ENCODE measurements around the gene CYTL1.
"Not testable (repeated sequence)": the region's sequence is repeated elsewhere in the genome, so short reads cannot be mapped to it uniquely, and the experiment has no call there.

DNA sequence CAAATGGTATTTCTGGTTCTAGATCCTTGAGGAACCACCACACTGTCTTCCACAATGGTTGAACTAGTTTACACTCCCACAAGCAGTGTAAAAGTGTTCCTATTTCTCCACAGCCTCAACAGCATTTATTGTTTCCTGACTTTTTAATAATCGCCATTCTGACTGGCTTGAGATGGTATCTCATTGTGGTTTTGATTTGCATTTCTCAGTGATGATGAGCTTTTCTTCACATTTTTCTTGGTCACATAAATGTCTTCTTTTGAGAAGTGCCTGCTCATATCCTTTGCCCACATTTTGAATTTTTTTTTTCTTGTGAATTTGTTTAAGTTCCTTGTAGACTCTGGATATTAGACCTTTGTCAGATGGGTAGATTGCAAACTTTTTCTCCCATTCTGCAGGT lies 22.3 kb downstream of the CYTL1 start:
- TF ChIP-seq, protein P1, sequence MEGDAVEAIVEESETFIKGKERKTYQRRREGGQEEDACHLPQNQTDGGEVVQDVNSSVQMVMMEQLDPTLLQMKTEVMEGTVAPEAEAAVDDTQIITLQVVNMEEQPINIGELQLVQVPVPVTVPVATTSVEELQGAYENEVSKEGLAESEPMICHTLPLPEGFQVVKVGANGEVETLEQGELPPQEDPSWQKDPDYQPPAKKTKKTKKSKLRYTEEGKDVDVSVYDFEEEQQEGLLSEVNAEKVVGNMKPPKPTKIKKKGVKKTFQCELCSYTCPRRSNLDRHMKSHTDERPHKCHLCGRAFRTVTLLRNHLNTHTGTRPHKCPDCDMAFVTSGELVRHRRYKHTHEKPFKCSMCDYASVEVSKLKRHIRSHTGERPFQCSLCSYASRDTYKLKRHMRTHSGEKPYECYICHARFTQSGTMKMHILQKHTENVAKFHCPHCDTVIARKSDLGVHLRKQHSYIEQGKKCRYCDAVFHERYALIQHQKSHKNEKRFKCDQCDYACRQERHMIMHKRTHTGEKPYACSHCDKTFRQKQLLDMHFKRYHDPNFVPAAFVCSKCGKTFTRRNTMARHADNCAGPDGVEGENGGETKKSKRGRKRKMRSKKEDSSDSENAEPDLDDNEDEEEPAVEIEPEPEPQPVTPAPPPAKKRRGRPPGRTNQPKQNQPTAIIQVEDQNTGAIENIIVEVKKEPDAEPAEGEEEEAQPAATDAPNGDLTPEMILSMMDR (conservative IDR thresholded peaks at IDR 0.05; ENCODE audit: low read depth, low read length), result not testable (repeated sequence)
- TF ChIP-seq EZH2phosphoT487 (IDR thresholded peaks at IDR 0.05; ENCODE audit: borderline replicate concordance, low read length); EZH2 (IDR thresholded peaks at IDR 0.05; ENCODE audit: low read length, unreplicated experiment): not testable (repeated sequence)

Measured in PC-3 (cell line).